ENCODE results near the gene PRR5L.

PRR5L gene

DNA sequence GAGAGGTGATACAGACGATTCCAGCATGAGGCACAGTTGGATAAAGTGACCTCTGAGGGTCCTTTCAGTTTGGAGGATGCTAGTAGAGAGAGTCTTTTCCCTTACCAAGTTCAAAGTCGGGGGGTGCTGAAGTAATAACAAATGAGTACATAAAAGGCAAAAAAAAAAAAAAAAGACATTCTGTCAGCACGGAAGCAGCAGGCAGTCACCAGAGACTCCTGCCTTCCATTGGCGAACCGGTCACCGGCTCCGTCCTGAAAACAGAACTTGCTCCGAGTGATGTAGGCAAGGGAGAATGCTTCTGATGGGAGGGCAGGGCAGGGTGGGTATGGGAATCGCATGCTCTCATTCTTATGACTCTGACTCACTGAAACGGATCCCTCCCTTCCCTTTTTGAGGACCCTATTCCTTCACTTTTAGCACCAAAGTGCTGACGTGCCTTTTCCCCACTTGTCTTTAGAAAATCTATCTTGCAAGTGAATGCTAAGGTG lies 65.9 kb downstream of the PRR5L start:
- Histone ChIP-seq H3K27me3 (replicated peaks; ENCODE audit: insufficient read depth, low read length) (no peaks in the 10 kb centered on the region), H3F3A (ENCODE audit: insufficient read depth, low read length) (no peaks in the 10 kb centered on the region), H3K4me2 (ENCODE audit: low read depth, low read length) (no peak overlapping the region), H3K9ac (ENCODE audit: low read length) (no peak overlapping the region), H3K9me3 (replicated peaks; ENCODE audit: insufficient read depth, low read length) (no peaks in the 10 kb centered on the region), H4K20me1 (ENCODE audit: insufficient read depth, low read length) (no peaks in the 10 kb centered on the region), H3K27ac (ENCODE audit: low read length) (no peak overlapping the region), H3K4me3 (ENCODE audit: low read length) (no peak overlapping the region), H3K4me1 (ENCODE audit: low read length) (peaks cover 9% of the 10 kb centered on the region), H3K36me3 (replicated peaks; ENCODE audit: insufficient read depth, low read length) (no peaks in the 10 kb centered on the region), H3K79me2 (ENCODE audit: low read length) (no peaks in the 10 kb centered on the region), H2AFZ (ENCODE audit: low read length) (no peak overlapping the region), H3K9me2 (replicated peaks; ENCODE audit: insufficient read depth, low read length) (no peaks in the 10 kb centered on the region)
- TF ChIP-seq EZH2phosphoT487 (IDR thresholded peaks at IDR 0.05; ENCODE audit: low read length), result no peak
- TF ChIP-seq EZH2 (optimal IDR thresholded peaks at IDR 0.05; ENCODE audit: low read depth, low read length), result no peak
- TF ChIP-seq CTCF (IDR thresholded peaks at IDR 0.05; ENCODE audit: low read length), result no peak
- DNase-seq, result no peak

- no peak for DNase-seq
- Histone ChIP-seq H2AFZ (ENCODE audit: low read length) (no peak overlapping the region), H3K27me3 (replicated peaks; ENCODE audit: insufficient read depth, low read length) (no peaks in the 10 kb centered on the region), H3K9me2 (replicated peaks; ENCODE audit: insufficient read depth, low read length) (no peaks in the 10 kb centered on the region), H3K36me3 (replicated peaks; ENCODE audit: insufficient read depth, low read length) (no peaks in the 10 kb centered on the region), H3K27ac (ENCODE audit: low read length) (no peak overlapping the region), H3K4me3 (ENCODE audit: low read length) (no peak overlapping the region), H3K9ac (ENCODE audit: low read length) (no peak overlapping the region), H3F3A (ENCODE audit: insufficient read depth, low read length) (no peaks in the 10 kb centered on the region), H3K9me3 (replicated peaks; ENCODE audit: insufficient read depth, low read length) (no peaks in the 10 kb centered on the region), H3K4me2 (ENCODE audit: low read depth, low read length) (no peak overlapping the region), H4K20me1 (ENCODE audit: insufficient read depth, low read length) (no peaks in the 10 kb centered on the region), H3K4me1 (ENCODE audit: low read length) (peaks cover 9% of the 10 kb centered on the region), H3K79me2 (ENCODE audit: low read length) (no peaks in the 10 kb centered on the region)
- TF ChIP-seq CTCF (IDR thresholded peaks at IDR 0.05; ENCODE audit: low read length) (no peak), EZH2 (optimal IDR thresholded peaks at IDR 0.05; ENCODE audit: low read depth, low read length) (no peak), EZH2phosphoT487 (IDR thresholded peaks at IDR 0.05; ENCODE audit: low read length) (no peak)
Observed at GRCh38 chr11:36362902-36363301, 66.8 kb downstream of the PRR5L start.

DNA sequence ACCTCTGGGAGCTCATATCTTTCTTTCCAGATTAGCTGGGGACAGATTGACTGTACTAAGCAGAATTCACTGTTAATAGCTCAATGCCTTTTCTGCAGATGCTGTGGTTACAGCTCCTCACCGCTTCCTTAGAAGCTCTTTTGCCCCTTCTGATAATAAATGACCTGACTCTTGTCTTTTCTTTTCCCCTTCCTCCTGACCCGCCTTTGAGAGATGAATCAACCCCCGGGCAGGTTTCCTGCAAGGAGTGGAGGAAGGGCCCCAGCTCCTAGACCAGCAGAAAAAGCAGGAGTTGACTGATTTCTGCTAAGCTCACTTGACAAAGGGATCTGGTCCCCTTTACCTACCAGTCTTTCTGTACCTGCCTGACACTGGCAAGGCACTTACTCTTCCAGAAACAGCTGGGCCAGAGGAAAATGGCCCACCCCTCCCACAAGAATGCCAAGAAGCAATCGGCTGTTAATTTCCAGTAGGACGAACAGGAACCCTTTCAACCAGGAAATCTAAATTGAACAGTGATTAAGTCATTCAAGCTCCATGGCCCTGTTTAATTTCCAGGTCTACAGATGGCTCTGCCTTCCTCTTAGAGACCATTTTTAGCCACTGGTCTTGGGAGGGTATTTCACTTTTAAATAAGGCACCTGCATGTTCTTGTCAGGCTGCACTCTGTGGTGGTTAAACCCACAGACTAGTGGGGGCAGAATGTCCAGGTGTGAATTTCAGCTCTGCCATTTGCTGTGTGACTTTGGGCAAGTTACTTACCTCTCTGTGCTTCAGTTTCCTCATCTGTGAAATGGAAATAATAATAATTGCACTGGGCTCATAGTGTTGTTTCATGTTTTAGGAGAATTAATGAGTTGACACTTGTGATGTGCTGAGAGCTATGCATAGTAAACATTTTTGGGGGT lies 67.5 kb downstream of the PRR5L start:
- Histone ChIP-seq H2AFZ (ENCODE audit: low read length) (0 out of 2 replicates have a peak overlapping the region, but pooled peaks have one; percentile 32), H3K79me2 (ENCODE audit: low read length) (no peaks in the 10 kb centered on the region), H3K36me3 (replicated peaks; ENCODE audit: insufficient read depth, low read length) (no peaks in the 10 kb centered on the region), H3K9ac (ENCODE audit: low read length) (no peak overlapping the region), H3K27ac (ENCODE audit: low read length) (no peak overlapping the region), H4K20me1 (ENCODE audit: insufficient read depth, low read length) (no peaks in the 10 kb centered on the region), H3F3A (ENCODE audit: insufficient read depth, low read length) (no peaks in the 10 kb centered on the region), H3K9me2 (replicated peaks; ENCODE audit: insufficient read depth, low read length) (no peaks in the 10 kb centered on the region), H3K9me3 (replicated peaks; ENCODE audit: insufficient read depth, low read length) (no peaks in the 10 kb centered on the region), H3K4me1 (ENCODE audit: low read length) (peaks cover 9% of the 10 kb centered on the region), H3K4me2 (ENCODE audit: low read depth, low read length) (no peak overlapping the region; the same call in 1 of the 2 replicates), H3K27me3 (replicated peaks; ENCODE audit: insufficient read depth, low read length) (no peaks in the 10 kb centered on the region), H3K4me3 (ENCODE audit: low read length) (no peak overlapping the region)
- TF ChIP-seq EZH2phosphoT487 (IDR thresholded peaks at IDR 0.05; ENCODE audit: low read length) (no peak), EZH2 (optimal IDR thresholded peaks at IDR 0.05; ENCODE audit: low read depth, low read length) (no peak), CTCF (IDR thresholded peaks at IDR 0.05; ENCODE audit: low read length) (no peak)
- peak; percentile 10 for DNase-seq

Measured in MM.1S (cell line).